ENCODE data around the gene PPM1B. TPM values are rescaled to one million over a fixed set of nuclear protein-coding genes. Genes with fewer than 3 reads are reported as not detected.
"Not testable (repeated sequence)": the region's sequence is repeated elsewhere in the genome, so short reads cannot be mapped to it uniquely, and the experiment has no call there.

PPM1B gene
- total and polyA plus RNA-seq, 2 of the 4 experiments (the other 2 are of a cell fraction) = 13.4 to 14.7 TPM

DNA sequence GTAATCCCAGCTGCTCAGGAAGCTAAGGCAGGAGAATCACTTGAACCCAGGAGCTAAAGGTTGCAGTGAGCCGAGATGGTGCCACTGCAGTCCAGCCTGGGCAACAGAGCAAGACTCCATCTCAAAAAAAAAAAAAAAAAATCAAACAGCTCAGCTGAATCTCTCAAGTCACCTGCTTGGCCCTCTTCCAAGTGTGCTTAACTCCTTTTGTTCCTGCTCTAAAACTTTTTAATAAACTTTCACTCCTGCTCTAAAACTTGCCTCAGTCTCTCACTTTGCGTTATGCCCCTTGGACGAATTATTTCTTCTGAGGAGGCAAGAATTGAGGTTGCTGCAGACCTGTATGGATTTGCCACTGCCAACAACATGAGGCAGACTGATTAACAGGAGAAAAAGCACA lies 35.1 kb upstream of the PPM1B start:
- H3K23ac ChIP-seq (ENCODE audit: low read depth, low read length); intact Hi-C loops (cut with micrococcal nuclease); H3K9me3 ChIP-seq (ENCODE audit: control insufficient read depth, insufficient read depth, low read length); H3K27me3 ChIP-seq (ENCODE audit: control insufficient read depth, insufficient read depth, low read length); H3K56ac ChIP-seq (ENCODE audit: extremely low read depth, insufficient read depth, low read length); H3K4me2 ChIP-seq (ENCODE audit: low read depth, low read length); H3K4ac ChIP-seq (ENCODE audit: low read depth, low read length); H3K9me1 ChIP-seq (ENCODE audit: insufficient read depth, low read length); H3K9ac ChIP-seq (ENCODE audit: low read depth, low read length); H3K4me3 ChIP-seq (ENCODE audit: insufficient read depth, low read depth, low read length); H3K36me3 ChIP-seq (ENCODE audit: control insufficient read depth, insufficient read depth, low read length); H3K4me1 ChIP-seq (ENCODE audit: control insufficient read depth, insufficient read depth, low read length); H3K18ac ChIP-seq (ENCODE audit: low read depth, low read length); BruUV-seq (replicated peaks); H2AK5ac ChIP-seq (ENCODE audit: low read depth, low read length); H2BK5ac ChIP-seq (ENCODE audit: low read depth, low read length, poor library complexity, severe bottlenecking); H2AFZ ChIP-seq (replicated peaks; ENCODE audit: low read length, poor library complexity); POLR2A ChIA-PET (ENCODE audit: unreplicated experiment); CTCF ChIA-PET; H4K20me1 ChIP-seq (ENCODE audit: insufficient read depth, low read length); DNase-seq; in situ Hi-C loops (cut with MboI; ENCODE audit: low sequenced_read_pairs); H3K79me1 ChIP-seq (ENCODE audit: low read depth in 1 of 2, low read length in 2 of 2); H3K14ac ChIP-seq (replicated peaks; ENCODE audit: low read depth, low read length); H2BK15ac ChIP-seq (ENCODE audit: low read depth, low read length); H4K5ac ChIP-seq (ENCODE audit: low read depth, low read length); H3K27ac ChIP-seq (ENCODE audit: insufficient read depth, low read length); dilution Hi-C loops (cut with HindIII; ENCODE audit: low sequenced_read_pairs, unreplicated experiment); H2AK9ac ChIP-seq (replicated peaks; ENCODE audit: low read depth, low read length, poor library complexity); H4K91ac ChIP-seq (ENCODE audit: insufficient read depth, low read depth, low read length); ATAC-seq (ENCODE audit: low read depth): not testable (repeated sequence)
- peak overlapping the region; percentile 55; the same call in 1 of the 2 replicates for H2BK20ac ChIP-seq (ENCODE audit: low read depth, low read length)
- peak overlapping the region in 1 of 2 experiments; percentile 26; a peak in 1 of 4 replicates for H4K8ac ChIP-seq (ENCODE audit: low read depth in 2 of 2, low read length in 2 of 2)
- WGBS, 2 experiments (ENCODE audit: extremely low coverage in 2 of 2, insufficient read length in 1 of 2) = no CpG with 5 or more reads among the region's 3 CpGs
- H2BK120ac ChIP-seq (ENCODE audit: low read depth, low read length) = peak overlapping the region; percentile 59; the same call in 1 of the 2 replicates

Data from IMR-90 (cell line).